KOPT-K1 (cell line): ENCODE measurements around the gene VGLL4.
A peak's percentile ranks its signal among the peaks of the same experiment; 100 is the strongest.

Source experiments
- H3K27ac ChIP-seq: fragments of 200-600 bp; sonication (generic); 2 replicates; pipeline ENCODE4 v1.5.1; 2016; ENCODE audit warnings: antibody characterized with exemption, mild to moderate bottlenecking, low read depth, low read length; ENCODE audit not compliant: poor library complexity, severe bottlenecking
- H3K36me3 ChIP-seq: fragments of 200-600 bp; sonication (generic); 2 replicates; pipeline ENCODE4 v1.5.1; 2017; ENCODE audit warnings: antibody characterized with exemption, mild to moderate bottlenecking, low read length, moderate library complexity; ENCODE audit not compliant: insufficient read depth
- H3K9me3 ChIP-seq: fragments of 200-600 bp; sonication (generic); 2 replicates; pipeline ENCODE4 v1.5.1; 2017; ENCODE audit warnings: antibody characterized with exemption, low read length, mild to moderate bottlenecking; ENCODE audit not compliant: insufficient read depth, poor library complexity, severe bottlenecking

The VGLL4 gene

GRCh38 chr3:11640009-11640673 lies 3.6 kb downstream of the VGLL4 start:
- Histone ChIP-seq H3K9me3 (no peaks in the 10 kb centered on the region), H3K36me3 (peaks cover 23% of the 10 kb centered on the region), H3K27ac (no peak overlapping the region)

GRCh38 chr3:11638495-11639358 lies 5.0 kb downstream of the VGLL4 start:
- peaks cover 23% of the 10 kb centered on the region for H3K36me3 ChIP-seq
- no peaks in the 10 kb centered on the region for H3K9me3 ChIP-seq
- H3K27ac ChIP-seq, result no peak overlapping the region

GRCh38 chr3:11637901-11638458 lies 5.7 kb downstream of the VGLL4 start:
- H3K9me3 ChIP-seq, result no peaks in the 10 kb centered on the region
- peaks cover 23% of the 10 kb centered on the region for H3K36me3 ChIP-seq
- no peak overlapping the region for H3K27ac ChIP-seq

- no peak overlapping the region for H3K27ac ChIP-seq
- H3K9me3 ChIP-seq, result no peaks in the 10 kb centered on the region
- H3K36me3 ChIP-seq, result peaks cover 27% of the 10 kb centered on the region
Measured at GRCh38 chr3:11636394-11636770, 7.3 kb downstream of the VGLL4 start.

GRCh38 chr3:11635680-11636393 lies 7.9 kb downstream of the VGLL4 start:
- H3K9me3 ChIP-seq, result no peaks in the 10 kb centered on the region
- no peak overlapping the region for H3K27ac ChIP-seq
- peaks cover 27% of the 10 kb centered on the region for H3K36me3 ChIP-seq

- Histone ChIP-seq H3K27ac (no peak overlapping the region), H3K9me3 (no peaks in the 10 kb centered on the region), H3K36me3 (peaks cover 27% of the 10 kb centered on the region)
Measured at GRCh38 chr3:11634974-11635612, 8.6 kb downstream of the VGLL4 start.

- H3K36me3 ChIP-seq, result peaks cover 22% of the 10 kb centered on the region
- no peaks in the 10 kb centered on the region for H3K9me3 ChIP-seq
- no peak overlapping the region for H3K27ac ChIP-seq
Measured at GRCh38 chr3:11634081-11634635, 9.6 kb downstream of the VGLL4 start.

GRCh38 chr3:11632966-11633365 lies 10.7 kb downstream of the VGLL4 start:
- Histone ChIP-seq H3K9me3 (no peaks in the 10 kb centered on the region), H3K36me3 (peaks cover 10% of the 10 kb centered on the region), H3K27ac (no peak overlapping the region)

- Histone ChIP-seq H3K36me3 (0 out of 2 replicates have a peak, but pooled peaks cover 6% of the 10 kb centered on the region), H3K27ac (no peak overlapping the region), H3K9me3 (no peaks in the 10 kb centered on the region)
Measured at GRCh38 chr3:11632564-11632963, 11.2 kb downstream of the VGLL4 start.

GRCh38 chr3:11631820-11632219 lies 11.9 kb downstream of the VGLL4 start:
- Histone ChIP-seq H3K9me3 (no peaks in the 10 kb centered on the region), H3K36me3 (0 out of 2 replicates have a peak, but pooled peaks cover 5% of the 10 kb centered on the region), H3K27ac (no peak overlapping the region)

GRCh38 chr3:11629716-11630115 lies 14.0 kb downstream of the VGLL4 start:
- Histone ChIP-seq H3K27ac (no peak overlapping the region), H3K36me3 (0 out of 2 replicates have a peak, but pooled peaks cover 5% of the 10 kb centered on the region)

GRCh38 chr3:11627612-11628011 lies 16.1 kb downstream of the VGLL4 start:
- Histone ChIP-seq H3K36me3 (0 out of 2 replicates have a peak, but pooled peaks cover 5% of the 10 kb centered on the region), H3K27ac (no peak overlapping the region), H3K9me3 (no peaks in the 10 kb centered on the region)

More at GRCh38 chr3:11629716-11630115, 14.0 kb downstream of the VGLL4 start:
- no peaks in the 10 kb centered on the region for H3K9me3 ChIP-seq

GRCh38 chr3:11626084-11626463 lies 17.6 kb downstream of the VGLL4 start:
- H3K9me3 ChIP-seq, result no peaks in the 10 kb centered on the region
- no peaks in the 10 kb centered on the region for H3K36me3 ChIP-seq
- peak overlapping the region; percentile 10 for H3K27ac ChIP-seq

- H3K9me3 ChIP-seq, result no peaks in the 10 kb centered on the region
- peak overlapping the region; percentile 6 for H3K27ac ChIP-seq
- H3K36me3 ChIP-seq, result no peaks in the 10 kb centered on the region
Measured at GRCh38 chr3:11625376-11626083, 18.2 kb downstream of the VGLL4 start.
